Neural cell (in vitro differentiated cells): Measurements from ENCODE around the gene ETV3. TPM values are rescaled to one million over a fixed set of nuclear protein-coding genes. Genes with fewer than 3 reads are reported as not detected.

Source experiments
- H2AFZ ChIP-seq: fragments of 200-600, 300-800 bp; sonication (generic), shearing (Covaris generic); 2 replicates; pipeline ENCODE4 v1.6.0; 2014; ENCODE audit warnings: low read depth, mild to moderate bottlenecking, antibody characterized with exemption, low read length, moderate library complexity
- H3F3A ChIP-seq: fragments of 200-600 bp; shearing (Covaris generic); 2 replicates; pipeline ENCODE4 v1.6.1; 2016; ENCODE audit warnings: mild to moderate bottlenecking, moderate library complexity, mixed read lengths, antibody characterized with exemption, low read length; ENCODE audit not compliant: insufficient read depth, poor library complexity, severe bottlenecking
- H3K27ac ChIP-seq: fragments of 200-600, 300-800 bp; sonication (generic), shearing (Covaris generic); 2 replicates; pipeline ENCODE4 v1.5.1; 2014; ENCODE audit warnings: mild to moderate bottlenecking, low read length, moderate library complexity
- H3K27me3 ChIP-seq: fragments of 300-800, 200-600 bp; sonication (generic), shearing (Covaris generic); 2 replicates; pipeline ENCODE4 v1.6.0; 2014; ENCODE audit warnings: mild to moderate bottlenecking, low read depth, low read length, moderate library complexity; ENCODE audit not compliant: insufficient read depth
- H3K36me3 ChIP-seq: fragments of 300-800, 200-600 bp; sonication (generic), shearing (Covaris generic); 2 replicates; pipeline ENCODE4 v1.5.1; 2014; ENCODE audit warnings: mild to moderate bottlenecking, antibody characterized with exemption, low read length, moderate library complexity; ENCODE audit not compliant: insufficient read depth
- H3K4me2 ChIP-seq: fragments of 300-800, 200-600 bp; sonication (generic), shearing (Covaris generic); 2 replicates; pipeline ENCODE4 v1.6.0; 2014; ENCODE audit warnings: mild to moderate bottlenecking, low read length
- H3K4me3 ChIP-seq: fragments of 300-800, 200-600 bp; sonication (generic), shearing (Covaris generic); 2 replicates; pipeline ENCODE4 v1.5.1; 2014; ENCODE audit warnings: mild to moderate bottlenecking, low read length, moderate library complexity
- H3K79me2 ChIP-seq: fragments of 200-600 bp; shearing (Covaris generic); replicated peaks from 2 replicates; pipeline ENCODE4 v1.6.0; 2014; ENCODE audit warnings: mild to moderate bottlenecking, low read length, moderate library complexity; ENCODE audit not compliant: insufficient read depth
- H3K9ac ChIP-seq: fragments of 300-800, 200-600 bp; sonication (generic), shearing (Covaris generic); 2 replicates; pipeline ENCODE4 v1.6.1; 2016; ENCODE audit warnings: mild to moderate bottlenecking, low read length, mixed read lengths
- H3K9me2 ChIP-seq: fragments of 200-600 bp; shearing (Covaris generic); 2 replicates; pipeline ENCODE4 v1.6.1; 2016; ENCODE audit warnings: mild to moderate bottlenecking, low read length, mixed read lengths; ENCODE audit not compliant: insufficient read depth
- H3K9me3 ChIP-seq: fragments of 200-600, 300-800 bp; sonication (generic), shearing (Covaris generic); 2 replicates; pipeline ENCODE4 v1.6.1; 2016; ENCODE audit warnings: mild to moderate bottlenecking, mixed run types, low read length, moderate library complexity, mixed read lengths
- H4K20me1 ChIP-seq: fragments of 200-600 bp; shearing (Covaris generic); 2 replicates; pipeline ENCODE4 v1.6.1; 2016; ENCODE audit warnings: mild to moderate bottlenecking, mixed run types; ENCODE audit not compliant: insufficient read depth
- EP300 ChIP-seq: fragments of 450-650 bp; conservative IDR thresholded peaks from 2 replicates; pipeline ENCODE4 v1.6.1; 2014; ENCODE audit warnings: antibody characterized with exemption, mild to moderate bottlenecking, moderate library complexity; ENCODE audit not compliant: poor library complexity, severe bottlenecking
- EZH2 ChIP-seq: fragments of 200-600, 300-800 bp; shearing (Covaris generic), sonication (generic); IDR thresholded peaks from 2 replicates; pipeline ENCODE4 v1.6.1; 2014; ENCODE audit warnings: antibody characterized with exemption, low read length, borderline replicate concordance, mild to moderate bottlenecking; ENCODE audit not compliant: insufficient read depth, poor library complexity, severe bottlenecking
- MXI1 ChIP-seq: fragments of 450-650 bp; conservative IDR thresholded peaks from 2 replicates; pipeline ENCODE4 v1.6.1; 2014; ENCODE audit warnings: antibody characterized with exemption, mild to moderate bottlenecking; ENCODE audit not compliant: poor library complexity, severe bottlenecking
- POLR2AphosphoS5 ChIP-seq: IDR thresholded peaks from 2 replicates; pipeline ENCODE4 v1.6.1; 2012
- RAD21 ChIP-seq: fragments of 450-650 bp; conservative IDR thresholded peaks from 2 replicates; pipeline ENCODE4 v1.6.1; 2014; ENCODE audit warnings: antibody characterized with exemption, mild to moderate bottlenecking, moderate library complexity
- SMC3 ChIP-seq: fragments of 450-650 bp; conservative IDR thresholded peaks from 2 replicates; pipeline ENCODE4 v1.6.1; 2014; ENCODE audit warnings: antibody characterized with exemption, mild to moderate bottlenecking, moderate library complexity; ENCODE audit not compliant: poor library complexity
- TAF1 ChIP-seq: IDR thresholded peaks from 2 replicates; pipeline ENCODE4 v1.6.1; 2012; ENCODE audit warnings: low read depth
- polyA plus RNA-seq: library from polyadenylated mRNA; depleted of rRNA; stranded (reverse); fragments of >200 nt; gene quantifications from 2 replicates; pipeline ENCODE4 v1.2.3, GENCODE V29; 2014
- TF ChIP-seq, protein P1 (sequence below): IDR thresholded peaks from 2 replicates; pipeline ENCODE4 v1.6.1; 2012; ENCODE audit warnings: borderline replicate concordance
- TF ChIP-seq, protein P2 (sequence below): fragments of 450-650 bp; IDR thresholded peaks from 2 replicates; pipeline ENCODE4 v1.5.1; 2014; ENCODE audit warnings: antibody characterized with exemption, mild to moderate bottlenecking, moderate library complexity; ENCODE audit not compliant: poor library complexity, severe bottlenecking

ETV3 gene
- polyA plus RNA-seq, 1 donor from 2014 or later: 9.9 TPM

DNA sequence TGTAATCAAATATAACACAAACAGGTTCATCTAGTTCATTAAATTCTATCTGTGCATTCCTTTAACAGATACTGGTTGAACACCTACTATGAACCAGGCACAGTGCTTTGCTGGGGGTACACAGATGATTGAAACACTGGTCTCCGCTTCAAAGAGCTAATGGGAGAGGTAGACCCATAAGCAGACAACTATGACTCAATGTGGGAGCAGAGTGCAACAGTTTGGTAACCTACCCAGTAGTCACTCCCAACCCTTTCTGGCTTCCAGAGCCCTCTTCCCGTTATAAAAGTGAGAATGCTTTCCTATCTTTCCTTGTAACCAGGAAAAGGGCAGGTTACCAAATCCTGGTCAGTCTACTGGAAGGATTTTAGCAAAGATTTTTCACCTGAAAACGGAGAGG, 8.0 kb upstream of the ETV3 start:
- H3F3A ChIP-seq: no peaks in the 10 kb centered on the region
- no peak overlapping the region for H3K4me2 ChIP-seq

DNA sequence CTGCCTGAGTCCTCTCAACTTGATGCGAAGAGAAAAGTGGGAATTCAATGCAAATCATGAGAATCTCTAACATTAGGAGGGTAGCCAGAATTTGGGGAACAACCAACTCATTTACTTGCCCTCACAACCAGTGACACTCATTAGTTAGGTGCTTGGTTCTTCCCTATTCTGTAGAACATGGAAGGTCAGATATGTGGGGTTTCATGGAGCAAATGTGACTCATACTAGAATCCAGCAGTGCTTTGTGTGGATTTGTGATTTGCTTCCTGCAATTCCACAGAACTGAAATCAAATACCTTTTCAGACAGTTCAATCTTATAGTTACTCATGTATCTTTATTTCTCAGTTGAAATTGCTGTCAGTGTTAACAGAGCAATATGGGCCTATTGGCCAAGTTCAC, 6.9 kb upstream of the ETV3 start:
- TF ChIP-seq MXI1: no peak
- no peak for TF ChIP-seq POLR2AphosphoS5
- TF ChIP-seq SMC3: no peak
- no peak for TF ChIP-seq RAD21
- TF ChIP-seq, protein P1, sequence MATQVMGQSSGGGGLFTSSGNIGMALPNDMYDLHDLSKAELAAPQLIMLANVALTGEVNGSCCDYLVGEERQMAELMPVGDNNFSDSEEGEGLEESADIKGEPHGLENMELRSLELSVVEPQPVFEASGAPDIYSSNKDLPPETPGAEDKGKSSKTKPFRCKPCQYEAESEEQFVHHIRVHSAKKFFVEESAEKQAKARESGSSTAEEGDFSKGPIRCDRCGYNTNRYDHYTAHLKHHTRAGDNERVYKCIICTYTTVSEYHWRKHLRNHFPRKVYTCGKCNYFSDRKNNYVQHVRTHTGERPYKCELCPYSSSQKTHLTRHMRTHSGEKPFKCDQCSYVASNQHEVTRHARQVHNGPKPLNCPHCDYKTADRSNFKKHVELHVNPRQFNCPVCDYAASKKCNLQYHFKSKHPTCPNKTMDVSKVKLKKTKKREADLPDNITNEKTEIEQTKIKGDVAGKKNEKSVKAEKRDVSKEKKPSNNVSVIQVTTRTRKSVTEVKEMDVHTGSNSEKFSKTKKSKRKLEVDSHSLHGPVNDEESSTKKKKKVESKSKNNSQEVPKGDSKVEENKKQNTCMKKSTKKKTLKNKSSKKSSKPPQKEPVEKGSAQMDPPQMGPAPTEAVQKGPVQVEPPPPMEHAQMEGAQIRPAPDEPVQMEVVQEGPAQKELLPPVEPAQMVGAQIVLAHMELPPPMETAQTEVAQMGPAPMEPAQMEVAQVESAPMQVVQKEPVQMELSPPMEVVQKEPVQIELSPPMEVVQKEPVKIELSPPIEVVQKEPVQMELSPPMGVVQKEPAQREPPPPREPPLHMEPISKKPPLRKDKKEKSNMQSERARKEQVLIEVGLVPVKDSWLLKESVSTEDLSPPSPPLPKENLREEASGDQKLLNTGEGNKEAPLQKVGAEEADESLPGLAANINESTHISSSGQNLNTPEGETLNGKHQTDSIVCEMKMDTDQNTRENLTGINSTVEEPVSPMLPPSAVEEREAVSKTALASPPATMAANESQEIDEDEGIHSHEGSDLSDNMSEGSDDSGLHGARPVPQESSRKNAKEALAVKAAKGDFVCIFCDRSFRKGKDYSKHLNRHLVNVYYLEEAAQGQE: no peak
- no peak for TF ChIP-seq EP300
- no peak for TF ChIP-seq TAF1
- TF ChIP-seq, protein P2, sequence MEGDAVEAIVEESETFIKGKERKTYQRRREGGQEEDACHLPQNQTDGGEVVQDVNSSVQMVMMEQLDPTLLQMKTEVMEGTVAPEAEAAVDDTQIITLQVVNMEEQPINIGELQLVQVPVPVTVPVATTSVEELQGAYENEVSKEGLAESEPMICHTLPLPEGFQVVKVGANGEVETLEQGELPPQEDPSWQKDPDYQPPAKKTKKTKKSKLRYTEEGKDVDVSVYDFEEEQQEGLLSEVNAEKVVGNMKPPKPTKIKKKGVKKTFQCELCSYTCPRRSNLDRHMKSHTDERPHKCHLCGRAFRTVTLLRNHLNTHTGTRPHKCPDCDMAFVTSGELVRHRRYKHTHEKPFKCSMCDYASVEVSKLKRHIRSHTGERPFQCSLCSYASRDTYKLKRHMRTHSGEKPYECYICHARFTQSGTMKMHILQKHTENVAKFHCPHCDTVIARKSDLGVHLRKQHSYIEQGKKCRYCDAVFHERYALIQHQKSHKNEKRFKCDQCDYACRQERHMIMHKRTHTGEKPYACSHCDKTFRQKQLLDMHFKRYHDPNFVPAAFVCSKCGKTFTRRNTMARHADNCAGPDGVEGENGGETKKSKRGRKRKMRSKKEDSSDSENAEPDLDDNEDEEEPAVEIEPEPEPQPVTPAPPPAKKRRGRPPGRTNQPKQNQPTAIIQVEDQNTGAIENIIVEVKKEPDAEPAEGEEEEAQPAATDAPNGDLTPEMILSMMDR: no peak
- TF ChIP-seq EZH2: no peak
- Histone ChIP-seq H3K79me2 (no peaks in the 10 kb centered on the region), H2AFZ (no peak overlapping the region), H3K9me2 (no peaks in the 10 kb centered on the region), H3F3A (no peaks in the 10 kb centered on the region), H3K4me2 (no peak overlapping the region), H3K27me3 (no peaks in the 10 kb centered on the region), H3K27ac (no peak overlapping the region), H3K36me3 (no peaks in the 10 kb centered on the region), H3K4me3 (no peak overlapping the region), H3K9ac (no peak overlapping the region), H3K9me3 (no peaks in the 10 kb centered on the region), H4K20me1 (no peaks in the 10 kb centered on the region)

More for the DNA sequence above, 8.0 kb upstream of the ETV3 start:
- Histone ChIP-seq H3K9me3 (no peaks in the 10 kb centered on the region), H3K27ac (no peak overlapping the region), H3K4me3 (no peak overlapping the region), H3K79me2 (no peaks in the 10 kb centered on the region), H4K20me1 (no peaks in the 10 kb centered on the region), H2AFZ (no peak overlapping the region), H3K27me3 (no peaks in the 10 kb centered on the region), H3K9ac (no peak overlapping the region), H3K36me3 (no peaks in the 10 kb centered on the region), H3K9me2 (no peaks in the 10 kb centered on the region)
- TF ChIP-seq SMC3 (no peak), RAD21 (no peak), EZH2 (no peak), POLR2AphosphoS5 (no peak)
- TF ChIP-seq, protein P1: no peak
